ENCODE measurements around the gene CRYBA2.

- TF ChIP-seq CTCF (conservative IDR thresholded peaks at IDR 0.05 in 1 of 2, IDR thresholded peaks at IDR 0.05 in 1 of 2; ENCODE audit: extremely low read depth in 1 of 2, insufficient read depth in 1 of 2, low read depth in 1 of 2, low read length in 2 of 2), result no peak
- no peak for TF ChIP-seq EZH2 (IDR thresholded peaks at IDR 0.05; ENCODE audit: borderline replicate concordance, low read length)
Measured at GRCh38 chr2:218985021-218985324, 8.2 kb downstream of the CRYBA2 start, which contains the start of gene FEV.

Data from mammary epithelial cell (primary cell).